Neutrophil (primary cell): ENCODE measurements around the gene NPHP4.

Source experiments
- H3K27ac ChIP-seq: fragments of 200-600 bp; sonication (generic); 2 replicates; pipeline ENCODE4 v1.5.1; 2016; ENCODE audit warnings: mild to moderate bottlenecking, moderate library complexity
- H3K27me3 ChIP-seq: fragments of 200-600 bp; sonication (generic); 2 replicates; pipeline ENCODE4 v1.6.0; 2016; ENCODE audit warnings: mild to moderate bottlenecking
- H3K36me3 ChIP-seq: fragments of 200-600 bp; sonication (generic); 2 replicates; pipeline ENCODE4 v1.5.1; 2017
- H3K4me1 ChIP-seq, 2 experiments: fragments of 200-600 bp in 1 of 2; sonication (generic) in 1 of 2; 1 replicate in 1 of 2; 2 replicates in 1 of 2; pipeline versions ENCODE4 v1.5.1 to v1.6.1; 2013 to 2016; ENCODE audit warnings: low read depth in 1 of 2, low read length in 1 of 2, mild to moderate bottlenecking in 1 of 2, moderate library complexity in 1 of 2; ENCODE audit not compliant: control insufficient read depth in 1 of 2, insufficient read depth in 1 of 2
- H3K4me3 ChIP-seq, 2 experiments: fragments of 200-600 bp in 1 of 2; sonication (generic) in 1 of 2; 1 replicate in 1 of 2; 2 replicates in 1 of 2; pipeline ENCODE4 v1.5.1; 2013 to 2016; ENCODE audit warnings: low read depth in 1 of 2, low read length in 1 of 2, mild to moderate bottlenecking in 1 of 2, moderate library complexity in 1 of 2
- H3K9me3 ChIP-seq: fragments of 200-600 bp; sonication (generic); 2 replicates; pipeline ENCODE4 v1.5.1; 2016
- CTCF ChIP-seq: fragments of 200-600 bp; sonication (generic); IDR thresholded peaks from 2 replicates; pipeline ENCODE4 v1.5.1; 2016; ENCODE audit warnings: antibody characterized with exemption

NPHP4 gene

GRCh38 chr1:5833911-5834310 lies 158.3 kb downstream of the NPHP4 start:
- Histone ChIP-seq H3K27me3 (peaks cover 30% of the 10 kb centered on the region), H3K27ac (no peak overlapping the region), H3K9me3 (no peaks in the 10 kb centered on the region), H3K4me3 (no peak overlapping the region), H3K4me1 (no peaks in the 10 kb centered on the region), H3K36me3 (no peaks in the 10 kb centered on the region)
- no peak for TF ChIP-seq CTCF

GRCh38 chr1:5832916-5833895 lies 159.0 kb downstream of the NPHP4 start:
- no peak for TF ChIP-seq CTCF
- H3K36me3 ChIP-seq, result no peaks in the 10 kb centered on the region
- no peak overlapping the region for H3K4me3 ChIP-seq
- H3K27me3 ChIP-seq, result peaks cover 24% of the 10 kb centered on the region
- H3K4me1 ChIP-seq, result no peaks in the 10 kb centered on the region
- no peak overlapping the region for H3K27ac ChIP-seq
- no peaks in the 10 kb centered on the region for H3K9me3 ChIP-seq

- peaks cover 14% of the 10 kb centered on the region for H3K27me3 ChIP-seq
- H3K27ac ChIP-seq, result no peak overlapping the region
- H3K9me3 ChIP-seq, result no peaks in the 10 kb centered on the region
- H3K4me1 ChIP-seq, result no peaks in the 10 kb centered on the region
- no peak for TF ChIP-seq CTCF
- no peaks in the 10 kb centered on the region for H3K36me3 ChIP-seq
- no peak overlapping the region for H3K4me3 ChIP-seq
These were observed 160.5 kb downstream of the NPHP4 start for GRCh38 chr1:5831600-5832335.

DNA sequence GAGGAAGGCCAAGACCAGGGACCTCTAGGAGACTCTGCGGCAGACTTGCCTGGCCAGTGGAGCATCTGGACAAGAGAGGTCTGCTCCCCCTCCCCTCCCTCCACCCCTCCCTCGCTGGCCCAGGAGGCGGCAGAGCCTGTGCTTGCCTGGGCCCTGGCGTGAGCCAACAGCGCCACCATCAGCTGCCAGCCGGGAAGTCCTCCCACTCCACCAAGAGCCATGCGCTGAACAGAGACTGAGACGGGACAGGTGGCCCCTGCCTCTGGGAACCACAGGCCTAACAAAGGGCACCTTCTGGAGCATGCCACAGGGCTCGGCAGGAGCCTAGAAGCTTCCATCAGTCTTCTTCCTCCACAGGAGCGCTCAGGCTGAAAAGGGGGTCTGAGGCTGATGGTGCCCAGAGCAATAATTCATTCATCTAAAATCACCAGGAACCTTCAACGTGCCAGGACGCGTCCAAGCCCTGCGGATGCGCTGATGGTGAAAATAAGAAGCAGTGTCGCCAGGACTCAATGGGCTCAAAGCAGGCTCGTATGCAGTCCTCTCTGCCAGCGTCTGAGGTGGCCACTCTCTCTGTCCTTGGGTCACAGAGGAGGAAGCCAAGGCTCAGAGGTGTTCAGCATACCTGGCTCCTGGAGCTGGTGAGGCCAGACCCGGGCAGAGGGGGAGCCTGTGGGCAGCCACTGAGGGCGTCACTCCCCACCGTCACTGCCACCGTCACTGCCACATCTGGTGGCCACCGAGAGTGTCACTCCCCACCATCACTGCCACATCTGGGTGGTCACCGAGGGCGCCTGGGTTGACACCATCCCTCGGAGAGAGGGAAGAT lies 161.2 kb downstream of the NPHP4 start:
- H3K4me3 ChIP-seq, result no peak overlapping the region
- H3K4me1 ChIP-seq, result no peaks in the 10 kb centered on the region
- H3K36me3 ChIP-seq, result no peaks in the 10 kb centered on the region
- H3K27me3 ChIP-seq, result peaks cover 6% of the 10 kb centered on the region
- H3K9me3 ChIP-seq, result no peaks in the 10 kb centered on the region
- H3K27ac ChIP-seq, result no peak overlapping the region
- no peak for TF ChIP-seq CTCF

- no peak overlapping the region for H3K27ac ChIP-seq
- no peaks in the 10 kb centered on the region for H3K9me3 ChIP-seq
- H3K4me3 ChIP-seq, result no peak overlapping the region
- no peaks in the 10 kb centered on the region for H3K4me1 ChIP-seq
- H3K36me3 ChIP-seq, result no peaks in the 10 kb centered on the region
- no peaks in the 10 kb centered on the region for H3K27me3 ChIP-seq
- no peak for TF ChIP-seq CTCF
These were observed 162.8 kb downstream of the NPHP4 start for GRCh38 chr1:5829414-5829813.
